H1 (cell line): Measurements from ENCODE around the gene SHLD1. TPM values are rescaled to one million over a fixed set of nuclear protein-coding genes. Genes with fewer than 3 reads are reported as not detected.

ENCODE experiments used
- CTCF ChIA-PET: fragments of 300-600 bp; sonication (Branson Sonifier 250); formaldehyde crosslinking; loops from one replicate; lab custom pipeline; 2021; ENCODE audit not compliant: partially characterized antibody; lab: Charles Lee
- POLR2A ChIA-PET: fragments of 300-600 bp; sonication (Branson Sonifier 250); formaldehyde crosslinking; loops from one replicate; lab custom pipeline; 2021; ENCODE audit warnings: inconsistent platforms; ENCODE audit not compliant: partially characterized antibody; lab: Charles Lee
- DNase-seq, 2 experiments: peaks; one replicate each; pipeline versions ENCODE4 v3.0.0 to v3.0.0-alpha.2; 2010 to 2022; ENCODE audit warnings: low spot score in 2 of 2, low read depth in 1 of 2, mixed read lengths in 1 of 2
- FAIRE-seq: peaks from 2 replicates; lab custom pipeline; 2011; peaks lifted over from hg19 to GRCh38; lab: Jason Lieb, UNC
- H2AFZ ChIP-seq: 2 replicates; pipeline ENCODE4 v1.8.1; 2012; ENCODE audit warnings: low read length, inconsistent platforms
- H2AK5ac ChIP-seq: 2 replicates; pipeline ENCODE4 v1.6.1; 2013; ENCODE audit warnings: low read depth, low read length
- H2BK120ac ChIP-seq: replicated peaks from 2 replicates; pipeline ENCODE3; 2013; ENCODE audit warnings: low read depth, low read length, inconsistent platforms
- H2BK12ac ChIP-seq: 2 replicates; pipeline ENCODE4 v1.6.1; 2013; ENCODE audit warnings: low read depth, low read length
- H2BK15ac ChIP-seq: 2 replicates; pipeline ENCODE4 v1.6.1; 2013; ENCODE audit warnings: low read length
- H2BK20ac ChIP-seq: 2 replicates; pipeline ENCODE4 v1.6.1; 2013; ENCODE audit warnings: low read length
- H2BK5ac ChIP-seq: 2 replicates; pipeline ENCODE4 v1.6.1; 2013; ENCODE audit warnings: low read depth, low read length
- H3K14ac ChIP-seq: 2 replicates; pipeline ENCODE4 v1.6.1; 2013; ENCODE audit warnings: inconsistent platforms; ENCODE audit not compliant: insufficient read length
- H3K18ac ChIP-seq: 2 replicates; pipeline ENCODE4 v1.6.1; 2013; ENCODE audit warnings: low read length; ENCODE audit errors: extremely low read depth
- H3K23ac ChIP-seq: 2 replicates; pipeline ENCODE4 v1.6.1; 2013; ENCODE audit warnings: inconsistent platforms; ENCODE audit not compliant: insufficient read length
- H3K23me2 ChIP-seq: 2 replicates; pipeline ENCODE4 v1.6.1; 2013; ENCODE audit warnings: low read depth, low read length
- H3K27ac ChIP-seq: 2 replicates; pipeline ENCODE4 v1.6.1; 2011; ENCODE audit warnings: low read depth, low read length, inconsistent platforms
- H3K27me3 ChIP-seq, 4 experiments: replicated peaks in 1 of 4; 1 replicate in 1 of 4; 2 replicates in 3 of 4; pipeline versions ENCODE4 v1.6.1 to v1.8.1; 2011 to 2013; ENCODE audit warnings: low read length in 3 of 4, mild to moderate bottlenecking in 3 of 4, inconsistent platforms in 2 of 4, mixed read lengths in 2 of 4, moderate library complexity in 1 of 4; ENCODE audit not compliant: control insufficient read depth in 3 of 4, insufficient read depth in 3 of 4; ENCODE audit errors: extremely low read depth in 1 of 4
- H3K36me3 ChIP-seq, 4 experiments: 2 replicates each; pipeline versions ENCODE4 v1.6.1 to v1.8.1; 2011 to 2013; ENCODE audit warnings: mild to moderate bottlenecking in 4 of 4, low read length in 3 of 4, moderate library complexity in 2 of 4, control low read depth in 1 of 4, inconsistent platforms in 1 of 4; ENCODE audit not compliant: insufficient read depth in 4 of 4, control insufficient read depth in 2 of 4
- H3K4ac ChIP-seq: replicated peaks from 2 replicates; pipeline ENCODE3; 2013; ENCODE audit warnings: low read length, low read depth, mixed read lengths, inconsistent platforms; ENCODE audit not compliant: insufficient read length
- H3K4me1 ChIP-seq, 4 experiments: replicated peaks in 1 of 4; 1 replicate in 1 of 4; 2 replicates in 3 of 4; pipeline versions ENCODE4 v1.6.1 to v1.8.1; 2011 to 2013; ENCODE audit warnings: low read length in 3 of 4, inconsistent platforms in 2 of 4, mixed read lengths in 1 of 4; ENCODE audit not compliant: insufficient read depth in 4 of 4, control insufficient read depth in 3 of 4
- H3K4me2 ChIP-seq, 2 experiments: 2 replicates each; pipeline versions ENCODE4 v1.6.1 to v1.8.1; 2011 to 2013; ENCODE audit warnings: low read depth in 2 of 2, low read length in 2 of 2, control low read depth in 1 of 2, inconsistent platforms in 1 of 2, mild to moderate bottlenecking in 1 of 2; ENCODE audit not compliant: insufficient read depth in 1 of 2
- H3K4me3 ChIP-seq, 4 experiments: fragments of 200-600, 300-600 bp in 1 of 4; sonication (generic), shearing (Covaris generic), sonication (Bioruptor Twin) in 1 of 4; 2 replicates each; pipeline versions ENCODE4 v1.5.1 to v1.8.1; 2011 to 2016; ENCODE audit warnings: low read length in 4 of 4, low read depth in 3 of 4, control low read depth in 2 of 4, inconsistent platforms in 2 of 4, mild to moderate bottlenecking in 2 of 4, mixed read lengths in 1 of 4, moderate library complexity in 1 of 4; ENCODE audit not compliant: insufficient read depth in 2 of 4; ENCODE audit errors: extremely low read depth in 1 of 4
- H3K56ac ChIP-seq: replicated peaks from 2 replicates; pipeline ENCODE3; 2013; ENCODE audit warnings: low read depth, mild to moderate bottlenecking, mixed read lengths, low read length, inconsistent platforms; ENCODE audit not compliant: insufficient read length
- H3K79me1 ChIP-seq: 2 replicates; pipeline ENCODE4 v1.6.1; 2013; ENCODE audit warnings: low read depth, low read length, control low read depth
- H3K79me2 ChIP-seq, 2 experiments: 2 replicates each; pipeline versions ENCODE4 v1.6.1 to v1.8.1; 2012 to 2013; ENCODE audit warnings: low read length in 2 of 2, mild to moderate bottlenecking in 2 of 2, inconsistent platforms in 1 of 2; ENCODE audit not compliant: insufficient read depth in 2 of 2, control insufficient read depth in 1 of 2
- H3K9ac ChIP-seq, 4 experiments: replicated peaks in 1 of 4; 1 replicate in 1 of 4; 2 replicates in 3 of 4; pipeline versions ENCODE4 v1.6.1 to v1.8.1; 2011 to 2013; ENCODE audit warnings: low read depth in 3 of 4, low read length in 3 of 4, control low read depth in 2 of 4, mild to moderate bottlenecking in 2 of 4, moderate library complexity in 2 of 4, inconsistent platforms in 1 of 4; ENCODE audit errors: extremely low read depth in 1 of 4
- H3K9me3 ChIP-seq, 2 experiments: 2 replicates each; pipeline versions ENCODE4 v1.6.1 to v1.8.1; 2012 to 2013; ENCODE audit warnings: mild to moderate bottlenecking in 2 of 2, moderate library complexity in 2 of 2, control low read depth in 1 of 2, inconsistent platforms in 1 of 2, low read depth in 1 of 2, low read length in 1 of 2, mixed read lengths in 1 of 2; ENCODE audit not compliant: insufficient read depth in 2 of 2
- H4K20me1 ChIP-seq, 2 experiments: replicated peaks in 1 of 2; 2 replicates each; pipeline versions ENCODE3 to v1.8.1; 2011 to 2013; ENCODE audit warnings: inconsistent platforms in 2 of 2, low read length in 2 of 2, mild to moderate bottlenecking in 1 of 2; ENCODE audit not compliant: insufficient read depth in 2 of 2, control insufficient read depth in 1 of 2
- H4K5ac ChIP-seq: 2 replicates; pipeline ENCODE4 v1.6.1; 2013; ENCODE audit warnings: low read length, low read depth, mixed read lengths, inconsistent platforms; ENCODE audit not compliant: insufficient read length
- H4K8ac ChIP-seq: 2 replicates; pipeline ENCODE4 v1.8.0; 2013; ENCODE audit warnings: mild to moderate bottlenecking, moderate library complexity, low read length, inconsistent platforms; ENCODE audit not compliant: insufficient read depth; ENCODE audit errors: extremely low read depth
- H4K91ac ChIP-seq: replicated peaks from 2 replicates; pipeline ENCODE3; 2013; ENCODE audit warnings: low read length, mixed read lengths, inconsistent platforms; ENCODE audit not compliant: insufficient read length
- EGR1 ChIP-seq: IDR thresholded peaks from 2 replicates; pipeline ENCODE4 v1.6.1; 2011; ENCODE audit warnings: low read depth, low read length, borderline replicate concordance
- FOSL1 ChIP-seq: IDR thresholded peaks from 2 replicates; pipeline ENCODE4 v1.6.1; 2011; ENCODE audit warnings: mild to moderate bottlenecking, low read depth, low read length, moderate library complexity; ENCODE audit not compliant: insufficient read depth
- HDAC6 ChIP-seq: IDR thresholded peaks from one replicate; pipeline ENCODE4 v1.7.1; 2012; ENCODE audit warnings: low read depth, mild to moderate bottlenecking, inconsistent platforms, low read length, moderate library complexity
- RNF2 ChIP-seq: fragments of 200-900, 300-1000 bp; sonication (generic); IDR thresholded peaks from 2 replicates; pipeline ENCODE4 v1.7.1; 2016; ENCODE audit warnings: borderline replicate concordance, low read depth, mild to moderate bottlenecking, antibody characterized with exemption, low read length; ENCODE audit not compliant: poor library complexity, severe bottlenecking; ENCODE audit errors: missing control alignments
- TBP ChIP-seq: IDR thresholded peaks from 2 replicates; pipeline ENCODE4 v1.6.1; 2011; ENCODE audit warnings: low read depth, low read length, improper control_type of control experiment
- TEAD4 ChIP-seq: IDR thresholded peaks from 2 replicates; pipeline ENCODE4 v1.6.1; 2012; ENCODE audit warnings: low read depth, low read length, inconsistent platforms, mixed read lengths
- WGBS, 2 experiments: shearing (Covaris generic) in 1 of 2; methylation state at CpG; one replicate each; pipeline versions ENCODE4 v1.1.6 to v1.1.7; 2013 to 2015; ENCODE audit warnings: low lambda C conversion rate in 2 of 2, mixed read lengths in 2 of 2, inconsistent platforms in 1 of 2, low coverage in 1 of 2, missing lambda C conversion rate in 1 of 2; ENCODE audit not compliant: insufficient replicate concordance in 2 of 2, insufficient coverage in 1 of 2, insufficient read length in 1 of 2; ENCODE audit errors: extremely low coverage in 1 of 2, missing lambda C conversion rate in 1 of 2; 5-methylcytosine and 5-hydroxymethylcytosine counted together
- polyA plus RNA-seq, 7 experiments: library from polyadenylated mRNA; depleted of rRNA in 3 of 7; stranded (reverse) in 5 of 7; unstranded in 2 of 7; fragments of >200 nt in 5 of 7; fragments of 200-250 nt in 2 of 7; gene quantifications; 1 replicate in 5 of 7; 2 replicates in 1 of 7; 4 replicates in 1 of 7; pipeline versions ENCODE4 v1.2.1 to v1.2.3, GENCODE V29; 2011 to 2013; ENCODE audit warnings: missing spikeins in 2 of 7, mixed read lengths in 2 of 7
- total RNA-seq: library from RNA; stranded (reverse); fragmentation: NEBNext Ultra II Directional; extraction: Animal tissue kit (Norgen Biotek cat#: 25700); gene quantifications from 2 replicates; pipeline ENCODE4 v1.2.1, GENCODE V29; 2021
- TF ChIP-seq, protein P1 (sequence below): IDR thresholded peaks from 2 replicates; pipeline ENCODE4 v1.6.1; 2012; ENCODE audit warnings: low read length, inconsistent platforms
- TF ChIP-seq, protein P2 (sequence below): IDR thresholded peaks from 2 replicates; pipeline ENCODE4 v1.6.1; 2012; ENCODE audit warnings: inconsistent platforms

SHLD1 gene
- total and polyA plus RNA-seq, 2 of the 8 experiments (the other 6 are each of a cell fraction or from before 2014, with no cell fraction given): 4.2 to 6.5 TPM

- H2BK20ac ChIP-seq: no peak overlapping the region
- no peak overlapping the region for H4K8ac ChIP-seq
- no peak overlapping the region for H3K4me3 ChIP-seq
- H3K4me1 ChIP-seq: peaks cover 0 to 7% (median 2%) of the 10 kb centered on the region in 4 experiments; a peak in 2 of 7 replicates
- no peaks in the 10 kb centered on the region for H4K20me1 ChIP-seq
- no peak overlapping the region for H3K56ac ChIP-seq
- H3K36me3 ChIP-seq: no peaks in the 10 kb centered on the region
- H2BK15ac ChIP-seq: no peak overlapping the region
- no peaks in the 10 kb centered on the region for H3K79me1 ChIP-seq
- no peak overlapping the region for H2AK5ac ChIP-seq
- H3K14ac ChIP-seq: no peak overlapping the region
- H3K18ac ChIP-seq: no peak overlapping the region
- H3K79me2 ChIP-seq: no peaks in the 10 kb centered on the region
- DNase-seq (no peak), FAIRE-seq (no peak)
- H2BK5ac ChIP-seq: no peak overlapping the region
- no peak overlapping the region for H3K23ac ChIP-seq
- H2BK12ac ChIP-seq: no peak overlapping the region; the same call in 1 of the 2 replicates
- H3K23me2 ChIP-seq: peaks cover 3% of the 10 kb centered on the region; the same call in 1 of the 2 replicates
- CTCF ChIA-PET: no interaction called here
- H3K4ac ChIP-seq: no peak overlapping the region
- no peak overlapping the region for H3K9ac ChIP-seq
- WGBS, 2 experiments: 95% methylated on average over 4 of the region's 4 CpGs; no CpG with 5 or more reads in 1 of the 2 experiments
- no peak overlapping the region for H3K27ac ChIP-seq
- H3K4me2 ChIP-seq: no peak overlapping the region; a peak in 1 of 4 replicates
- POLR2A ChIA-PET: interaction anchor here (0.6 to 2.5 kb wide), 2 partner anchors 15 to 25 kb away, joined by 3 to 8 read pairs; no protein-coding TSS in a partner anchor
- H3K27me3 ChIP-seq: no peaks in the 10 kb centered on the region
- H2AFZ ChIP-seq: no peak overlapping the region
- no peak overlapping the region for H4K5ac ChIP-seq
- H4K91ac ChIP-seq: no peak overlapping the region
- no peaks in the 10 kb centered on the region for H3K9me3 ChIP-seq
- no peak overlapping the region for H2BK120ac ChIP-seq
- no peak for TF ChIP-seq TEAD4
- TF ChIP-seq, protein P1, sequence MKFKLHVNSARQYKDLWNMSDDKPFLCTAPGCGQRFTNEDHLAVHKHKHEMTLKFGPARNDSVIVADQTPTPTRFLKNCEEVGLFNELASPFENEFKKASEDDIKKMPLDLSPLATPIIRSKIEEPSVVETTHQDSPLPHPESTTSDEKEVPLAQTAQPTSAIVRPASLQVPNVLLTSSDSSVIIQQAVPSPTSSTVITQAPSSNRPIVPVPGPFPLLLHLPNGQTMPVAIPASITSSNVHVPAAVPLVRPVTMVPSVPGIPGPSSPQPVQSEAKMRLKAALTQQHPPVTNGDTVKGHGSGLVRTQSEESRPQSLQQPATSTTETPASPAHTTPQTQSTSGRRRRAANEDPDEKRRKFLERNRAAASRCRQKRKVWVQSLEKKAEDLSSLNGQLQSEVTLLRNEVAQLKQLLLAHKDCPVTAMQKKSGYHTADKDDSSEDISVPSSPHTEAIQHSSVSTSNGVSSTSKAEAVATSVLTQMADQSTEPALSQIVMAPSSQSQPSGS: no peak
- TF ChIP-seq, protein P2, sequence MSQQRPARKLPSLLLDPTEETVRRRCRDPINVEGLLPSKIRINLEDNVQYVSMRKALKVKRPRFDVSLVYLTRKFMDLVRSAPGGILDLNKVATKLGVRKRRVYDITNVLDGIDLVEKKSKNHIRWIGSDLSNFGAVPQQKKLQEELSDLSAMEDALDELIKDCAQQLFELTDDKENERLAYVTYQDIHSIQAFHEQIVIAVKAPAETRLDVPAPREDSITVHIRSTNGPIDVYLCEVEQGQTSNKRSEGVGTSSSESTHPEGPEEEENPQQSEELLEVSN: no peak
- TF ChIP-seq TBP: no peak
- TF ChIP-seq RNF2: no peak
- no peak for TF ChIP-seq HDAC6
- no peak for TF ChIP-seq FOSL1
- no peak for TF ChIP-seq EGR1
Measured at GRCh38 chr20:5751856-5752255, 1.7 kb downstream of the SHLD1 start.
